Measurements from ENCODE around the gene TM4SF4. TPM values are rescaled to one million over a fixed set of nuclear protein-coding genes. Genes with fewer than 3 reads are reported as not detected.

TM4SF4 gene, protein sequence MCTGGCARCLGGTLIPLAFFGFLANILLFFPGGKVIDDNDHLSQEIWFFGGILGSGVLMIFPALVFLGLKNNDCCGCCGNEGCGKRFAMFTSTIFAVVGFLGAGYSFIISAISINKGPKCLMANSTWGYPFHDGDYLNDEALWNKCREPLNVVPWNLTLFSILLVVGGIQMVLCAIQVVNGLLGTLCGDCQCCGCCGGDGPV
- total RNA-seq (2021; fragmentation: NEBNext Ultra II Directional; extraction: Animal tissue kit (Norgen Biotek cat#: 25700)) = not detected in 2 replicates
- not detected in 2 replicates for polyA plus RNA-seq (2011; rRNA removed)
- not detected for polyA plus RNA-seq (2011; cell fraction: cytosol; rRNA removed)
- polyA plus RNA-seq (2011; cell fraction: nucleus; rRNA removed) = not detected
- not detected in 4 replicates for polyA plus RNA-seq (2012, experiment 1 of 2)
- polyA plus RNA-seq (2012, experiment 2 of 2) = not detected
- polyA plus RNA-seq (2013, experiment 1 of 2) = not detected
- polyA plus RNA-seq (2013, experiment 2 of 2) = not detected
- not detected in 2 replicates for polyA minus RNA-seq (2011; rRNA and poly(A)+ RNA removed)
- not detected for polyA minus RNA-seq (2011; cell fraction: cytosol; rRNA and poly(A)+ RNA removed)
- not detected for polyA minus RNA-seq (2011; cell fraction: nucleus; rRNA and poly(A)+ RNA removed)
- long read RNA-seq, experiment 1 = 0 reads
- long read RNA-seq, experiment 2 = 0 reads

GRCh38 chr3:149474250-149474817 lies at the start of gene TM4SF4:
Gene TM4SF4 (plus strand): TSS chr3:149474697. CDS start chr3:149474878, 181 bp downstream.
- no peak within 1 kb of the TSS for H2BK15ac ChIP-seq (ENCODE audit: low read length)
- H4K8ac ChIP-seq (ENCODE audit: extremely low read depth, insufficient read depth, low read length) = no peak within 1 kb of the TSS
- no peak within 1 kb of the TSS for H3K14ac ChIP-seq (ENCODE audit: insufficient read length)
- H3K79me2 ChIP-seq (ENCODE audit: control insufficient read depth in 1 of 2, insufficient read depth in 2 of 2, low read length in 2 of 2) = no peaks in the 10 kb centered on the region
- no peak within 1 kb of the TSS for H3K9ac ChIP-seq (replicated peaks in 1 of 4; ENCODE audit: extremely low read depth in 1 of 4, low read depth in 3 of 4, low read length in 3 of 4)
- no peak within 1 kb of the TSS for H2BK12ac ChIP-seq (ENCODE audit: low read depth, low read length)
- no peaks in the 10 kb centered on the region for H3K79me1 ChIP-seq (ENCODE audit: low read depth, low read length)
- no peak within 1 kb of the TSS for H3K56ac ChIP-seq (replicated peaks; ENCODE audit: insufficient read length, low read depth, low read length)
- peak within 1 kb of the TSS; percentile 15; the same call in 1 of the 2 replicates for H2AFZ ChIP-seq (ENCODE audit: low read length)
- no peak for DNase-seq (ENCODE audit: low read depth in 1 of 2, low spot score in 2 of 2)
- no peak within 1 kb of the TSS for H2BK120ac ChIP-seq (replicated peaks; ENCODE audit: low read depth, low read length)
- no peak within 1 kb of the TSS for H3K18ac ChIP-seq (ENCODE audit: extremely low read depth, low read length)
- no peak within 1 kb of the TSS for H3K4ac ChIP-seq (replicated peaks; ENCODE audit: insufficient read length, low read depth, low read length)
- CTCF ChIA-PET (ENCODE audit: partially characterized antibody) = interaction anchor here (0.6 to 5.8 kb wide), 12 partner anchors 13 to 519 kb away, joined by 3 to 39 read pairs (median 3); no protein-coding TSS in a partner anchor
- H4K5ac ChIP-seq (ENCODE audit: insufficient read length, low read depth, low read length) = no peak within 1 kb of the TSS
- H2BK5ac ChIP-seq (ENCODE audit: low read depth, low read length) = no peak within 1 kb of the TSS
- no peaks in the 10 kb centered on the region for H3K23me2 ChIP-seq (ENCODE audit: low read depth, low read length)
- no peak within 1 kb of the TSS for H2BK20ac ChIP-seq (ENCODE audit: low read length)
- H3K4me2 ChIP-seq (ENCODE audit: insufficient read depth in 1 of 2, low read depth in 2 of 2, low read length in 2 of 2) = no peak within 1 kb of the TSS
- no peak within 1 kb of the TSS for H3K27ac ChIP-seq (ENCODE audit: low read depth, low read length)
- FAIRE-seq = no peak
- no peaks in the 10 kb centered on the region for H3K9me3 ChIP-seq (ENCODE audit: insufficient read depth in 2 of 2, low read depth in 1 of 2, low read length in 1 of 2)
- H3K23ac ChIP-seq (ENCODE audit: insufficient read length) = no peak within 1 kb of the TSS
- POLR2A ChIA-PET (ENCODE audit: partially characterized antibody) = no interaction called here
- H3K4me3 ChIP-seq (ENCODE audit: extremely low read depth in 1 of 4, insufficient read depth in 2 of 4, low read depth in 3 of 4, low read length in 4 of 4) = no peak within 1 kb of the TSS
- H3K4me1 ChIP-seq (replicated peaks in 1 of 4; ENCODE audit: control insufficient read depth in 3 of 4, insufficient read depth in 4 of 4, low read length in 3 of 4) = no peaks in the 10 kb centered on the region; a peak in 2 of 7 replicates
- H3K27me3 ChIP-seq (replicated peaks in 1 of 4; ENCODE audit: control insufficient read depth in 3 of 4, extremely low read depth in 1 of 4, insufficient read depth in 3 of 4, low read length in 3 of 4) = no peaks in the 10 kb centered on the region
- H3K36me3 ChIP-seq (ENCODE audit: control insufficient read depth in 2 of 4, insufficient read depth in 4 of 4, low read length in 3 of 4) = no peaks in the 10 kb centered on the region
- no peak for TF ChIP-seq TCF12 (IDR thresholded peaks at IDR 0.05; ENCODE audit: low read depth, low read length)
- no peak for TF ChIP-seq FOSL1 (IDR thresholded peaks at IDR 0.05; ENCODE audit: insufficient read depth, low read depth, low read length)
- TF ChIP-seq RAD21 (IDR thresholded peaks at IDR 0.05 in 1 of 2, conservative IDR thresholded peaks at IDR 0.05 in 1 of 2; ENCODE audit: low read depth in 2 of 2, low read length in 2 of 2) = no peak
- no peak for TF ChIP-seq EP300 (IDR thresholded peaks at IDR 0.05; ENCODE audit: borderline replicate concordance in 1 of 2, low read depth in 2 of 2, low read length in 2 of 2)
- no peak for TF ChIP-seq BACH1 (IDR thresholded peaks at IDR 0.05; ENCODE audit: low read length)
- H4K91ac ChIP-seq (replicated peaks; ENCODE audit: insufficient read length, low read length) = no peak within 1 kb of the TSS
- H2AK5ac ChIP-seq (ENCODE audit: low read depth, low read length) = no peak within 1 kb of the TSS
- H4K20me1 ChIP-seq (replicated peaks in 1 of 2; ENCODE audit: control insufficient read depth in 1 of 2, insufficient read depth in 2 of 2, low read length in 2 of 2) = no peaks in the 10 kb centered on the region
- 86% methylated on average over 5 of the region's 5 CpGs; no CpG with 5 or more reads in 1 of the 2 experiments for WGBS, 2 experiments (ENCODE audit: extremely low coverage in 1 of 2, insufficient coverage in 1 of 2, insufficient read length in 1 of 2, insufficient replicate concordance in 2 of 2, low coverage in 1 of 2, low lambda C conversion rate in 2 of 2, missing lambda C conversion rate in 1 of 2)

All from H1 (cell line).